ENCODE data around the gene CNPY3. TPM values are rescaled to one million over a fixed set of nuclear protein-coding genes. Genes with fewer than 3 reads are reported as not detected.
A peak's percentile ranks its signal among the peaks of the same experiment; 100 is the strongest.

The CNPY3 gene
- total and polyA plus RNA-seq, 2 of the 13 experiments (the other 11 are each of a cell fraction or from before 2014, with no cell fraction given): 42.3 to 60.2 TPM

DNA sequence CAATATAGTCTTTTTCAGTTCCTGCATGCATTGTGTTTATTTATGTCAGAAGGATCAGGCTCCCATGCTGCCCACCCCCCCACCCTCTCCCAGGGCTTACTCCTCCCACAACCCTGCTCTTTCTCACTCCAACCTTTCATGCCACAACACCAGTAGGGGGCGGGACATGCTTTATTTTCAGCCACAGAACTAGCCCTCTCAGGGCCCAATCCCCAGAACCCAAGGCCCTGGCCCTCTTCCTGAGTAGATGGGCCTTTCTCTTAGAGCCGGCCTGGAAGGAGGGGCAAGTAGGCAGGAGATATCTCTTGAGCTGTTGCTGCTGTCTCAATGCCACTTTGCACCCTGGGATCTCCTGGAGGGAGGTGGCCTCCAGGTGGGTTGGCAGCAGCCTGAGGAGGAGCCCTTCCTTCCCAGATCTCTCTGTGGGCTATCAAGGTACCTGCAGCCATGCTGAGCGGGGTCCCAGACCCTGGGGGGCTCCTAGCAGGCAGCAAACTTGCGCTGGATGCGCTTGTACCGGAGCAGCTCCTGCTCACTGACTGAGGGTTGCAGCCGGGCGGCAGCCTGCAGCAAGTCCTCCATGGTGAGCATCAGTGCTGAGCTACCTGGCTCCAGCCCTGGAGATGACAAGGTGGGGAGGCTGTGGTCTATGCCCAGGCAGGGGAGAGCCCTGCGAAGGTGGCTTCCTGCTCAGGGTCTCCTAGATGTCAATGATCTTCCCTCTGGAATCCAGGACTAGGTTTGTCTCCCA lies 34.8 kb downstream of the CNPY3 start (continued):
- TF ChIP-seq CTCF (CRISPR knock-in tag; IDR thresholded peaks at IDR 0.05) (peak; percentile 72), NR2F2 (IDR thresholded peaks at IDR 0.05; ENCODE audit: borderline replicate concordance, low read depth) (no peak), SP5 (CRISPR knock-in tag; IDR thresholded peaks at IDR 0.05; ENCODE audit: borderline replicate concordance, low read depth) (peak; percentile 38; the same call in 1 of the 2 replicates), SAP130 (CRISPR knock-in tag; IDR thresholded peaks at IDR 0.05; ENCODE audit: low read depth) (0 out of 2 replicates have a peak, but pooled peaks have one; percentile 35), HES4 (CRISPR knock-in tag; IDR thresholded peaks at IDR 0.05; ENCODE audit: borderline replicate concordance) (0 out of 2 replicates have a peak, but pooled peaks have one; percentile 38), KLF13 (CRISPR knock-in tag; IDR thresholded peaks at IDR 0.05) (no peak), ISL2 (CRISPR knock-in tag; IDR thresholded peaks at IDR 0.05) (no peak), TOPORS (CRISPR knock-in tag; IDR thresholded peaks at IDR 0.05) (no peak), PRMT3 (CRISPR knock-in tag; IDR thresholded peaks at IDR 0.05; ENCODE audit: borderline replicate concordance, low read depth) (no peak), SMC3 (IDR thresholded peaks at IDR 0.05; ENCODE audit: low read length) (peak; percentile 73), TP53 (CRISPR knock-in tag; conservative IDR thresholded peaks at IDR 0.05) (no peak), ZMAT5 (CRISPR knock-in tag; IDR thresholded peaks at IDR 0.05; ENCODE audit: borderline replicate concordance, low read depth) (no peak), CBFB (CRISPR knock-in tag; IDR thresholded peaks at IDR 0.05) (no peak), MATR3 (CRISPR knock-in tag; IDR thresholded peaks at IDR 0.05) (no peak), ATF1 (CRISPR knock-in tag; IDR thresholded peaks at IDR 0.05) (no peak), ZNF777 (CRISPR knock-in tag; IDR thresholded peaks at IDR 0.05) (no peak), MXI1 (IDR thresholded peaks at IDR 0.05; ENCODE audit: borderline replicate concordance, low read depth, low read length) (0 out of 3 replicates have a peak, but pooled peaks have one; percentile 16), GTF3A (CRISPR knock-in tag; conservative IDR thresholded peaks at IDR 0.05) (0 out of 2 replicates have a peak, but pooled peaks have one; percentile 39), STAG1 (CRISPR knock-in tag; IDR thresholded peaks at IDR 0.05) (peak; percentile 77), ZNF17 (CRISPR knock-in tag; IDR thresholded peaks at IDR 0.05) (no peak), ZNF549 (CRISPR knock-in tag; IDR thresholded peaks at IDR 0.05) (no peak), HHEX (CRISPR knock-in tag; IDR thresholded peaks at IDR 0.05) (no peak), BCL3 (CRISPR knock-in tag; IDR thresholded peaks at IDR 0.05) (no peak), KAT8 (CRISPR knock-in tag; IDR thresholded peaks at IDR 0.05) (no peak), ZNF615 (CRISPR knock-in tag; IDR thresholded peaks at IDR 0.05; ENCODE audit: borderline replicate concordance) (0 out of 2 replicates have a peak, but pooled peaks have one; percentile 46), ZNF432 (CRISPR knock-in tag; IDR thresholded peaks at IDR 0.05; ENCODE audit: borderline replicate concordance) (no peak)
- TF ChIP-seq, protein P1, sequence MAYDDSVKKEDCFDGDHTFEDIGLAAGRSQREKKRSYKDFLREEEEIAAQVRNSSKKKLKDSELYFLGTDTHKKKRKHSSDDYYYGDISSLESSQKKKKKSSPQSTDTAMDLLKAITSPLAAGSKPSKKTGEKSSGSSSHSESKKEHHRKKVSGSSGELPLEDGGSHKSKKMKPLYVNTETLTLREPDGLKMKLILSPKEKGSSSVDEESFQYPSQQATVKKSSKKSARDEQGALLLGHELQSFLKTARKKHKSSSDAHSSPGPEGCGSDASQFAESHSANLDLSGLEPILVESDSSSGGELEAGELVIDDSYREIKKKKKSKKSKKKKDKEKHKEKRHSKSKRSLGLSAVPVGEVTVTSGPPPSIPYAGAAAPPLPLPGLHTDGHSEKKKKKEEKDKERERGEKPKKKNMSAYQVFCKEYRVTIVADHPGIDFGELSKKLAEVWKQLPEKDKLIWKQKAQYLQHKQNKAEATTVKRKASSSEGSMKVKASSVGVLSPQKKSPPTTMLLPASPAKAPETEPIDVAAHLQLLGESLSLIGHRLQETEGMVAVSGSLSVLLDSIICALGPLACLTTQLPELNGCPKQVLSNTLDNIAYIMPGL (CRISPR knock-in tag; IDR thresholded peaks at IDR 0.05; ENCODE audit: borderline replicate concordance in 1 of 2, low read depth in 1 of 2): peak in 1 of 2 experiments; percentile 52; a peak in 1 of 4 replicates
